HUES6 (cell line): ENCODE measurements around the gene CNTFR.

Source experiments
- H3K27ac ChIP-seq: 2 replicates; pipeline ENCODE4 v1.7.0; 2013; ENCODE audit warnings: low read depth, mild to moderate bottlenecking, low read length, inconsistent platforms
- H3K27me3 ChIP-seq: 2 replicates; pipeline ENCODE4 v1.6.1; 2013; ENCODE audit warnings: low read length; ENCODE audit not compliant: control insufficient read depth, insufficient read depth
- H3K36me3 ChIP-seq: 2 replicates; pipeline ENCODE4 v1.6.1; 2013; ENCODE audit warnings: low read length; ENCODE audit not compliant: control insufficient read depth, insufficient read depth
- H3K4me1 ChIP-seq: 2 replicates; pipeline ENCODE4 v1.6.1; 2013; ENCODE audit warnings: low read length; ENCODE audit not compliant: control insufficient read depth, insufficient read depth
- H3K4me3 ChIP-seq: 2 replicates; pipeline ENCODE4 v1.5.1; 2013; ENCODE audit warnings: low read depth, low read length
- H3K9ac ChIP-seq: one replicate; pipeline ENCODE4 v1.6.1; 2013; ENCODE audit warnings: mild to moderate bottlenecking, low read length
- H3K9me3 ChIP-seq: 2 replicates; pipeline ENCODE4 v1.6.1; 2013; ENCODE audit warnings: low read depth, low read length; ENCODE audit not compliant: control insufficient read depth, insufficient read depth

Gene CNTFR

DNA sequence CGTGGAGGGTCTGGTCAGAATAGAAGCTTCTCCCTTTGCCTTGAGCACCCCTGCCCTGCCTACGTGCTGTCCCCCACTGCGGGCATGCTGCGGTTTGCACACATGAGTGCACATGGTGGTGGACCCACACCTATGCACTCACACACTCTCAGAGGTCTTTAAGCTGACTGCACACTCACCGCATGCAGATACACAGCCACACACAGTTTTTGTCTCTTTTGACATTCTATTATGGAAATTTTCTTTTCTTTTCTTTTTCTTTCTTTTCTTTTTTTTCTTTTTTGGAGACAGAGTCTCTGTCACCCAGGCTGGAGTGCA, 39.9 kb upstream of the CNTFR start:
- no peaks in the 10 kb centered on the region for H3K36me3 ChIP-seq
- no peaks in the 10 kb centered on the region for H3K9me3 ChIP-seq
- H3K27ac ChIP-seq, result no peak overlapping the region
- no peak overlapping the region for H3K9ac ChIP-seq
- peaks cover 89% of the 10 kb centered on the region for H3K27me3 ChIP-seq
- peak overlapping the region; percentile 64 for H3K4me3 ChIP-seq
- H3K4me1 ChIP-seq, result peaks cover 12% of the 10 kb centered on the region

DNA sequence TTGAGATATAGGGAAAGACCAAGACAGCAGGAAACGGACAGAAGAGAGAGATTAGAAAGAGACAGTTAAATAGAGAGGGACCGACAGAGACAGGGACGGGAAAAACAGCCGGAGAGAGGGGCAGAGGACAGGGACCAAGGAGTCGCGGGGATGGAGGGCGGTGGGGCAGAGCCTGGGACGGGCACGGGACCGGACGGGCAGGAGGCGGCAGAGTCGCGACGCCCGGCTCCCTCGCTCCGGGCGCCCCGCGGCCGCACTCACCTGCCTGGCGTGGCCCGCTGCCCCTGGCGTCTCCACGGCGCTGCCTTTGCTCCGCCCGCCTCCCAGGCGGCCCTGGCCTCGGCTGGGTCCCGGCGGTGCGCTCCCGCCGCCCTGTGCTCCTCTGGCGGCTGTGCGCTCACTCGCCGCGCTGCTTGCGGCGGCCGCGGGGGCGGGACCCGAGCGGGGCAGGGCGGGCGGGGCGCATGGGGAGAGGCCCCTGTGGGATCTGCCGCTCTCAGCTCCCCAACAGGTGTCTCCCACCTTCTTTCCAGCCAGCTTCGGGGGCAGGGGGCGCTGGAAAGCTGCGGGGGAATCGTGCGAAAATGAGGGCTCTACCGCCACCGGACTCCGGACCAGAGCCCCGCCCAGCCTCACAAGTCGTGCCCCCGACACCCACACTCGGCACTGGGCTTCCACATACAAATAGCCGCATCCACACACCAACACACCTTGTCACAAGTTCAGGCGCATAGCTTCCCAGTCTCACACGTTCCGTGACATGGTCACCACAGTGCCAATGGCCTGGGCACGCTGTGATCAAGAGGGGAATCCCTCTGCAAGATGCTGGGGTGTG, 39.3 kb upstream of the CNTFR start, which contains the start of gene ARID3C:
ARID3C (minus strand) TSS at position 411 of the 835 bp plus-strand sequence. CDS start 1,052 bp downstream, outside the sequence.
- peaks cover 12% of the 10 kb centered on the region for H3K4me1 ChIP-seq
- H3K9ac ChIP-seq, result no peak within 1 kb of the TSS
- peaks cover 95% of the 10 kb centered on the region for H3K27me3 ChIP-seq
- no peaks in the 10 kb centered on the region for H3K36me3 ChIP-seq
- peak within 1 kb of the TSS; percentile 64 for H3K4me3 ChIP-seq
- H3K27ac ChIP-seq, result no peak within 1 kb of the TSS
- no peaks in the 10 kb centered on the region for H3K9me3 ChIP-seq

DNA sequence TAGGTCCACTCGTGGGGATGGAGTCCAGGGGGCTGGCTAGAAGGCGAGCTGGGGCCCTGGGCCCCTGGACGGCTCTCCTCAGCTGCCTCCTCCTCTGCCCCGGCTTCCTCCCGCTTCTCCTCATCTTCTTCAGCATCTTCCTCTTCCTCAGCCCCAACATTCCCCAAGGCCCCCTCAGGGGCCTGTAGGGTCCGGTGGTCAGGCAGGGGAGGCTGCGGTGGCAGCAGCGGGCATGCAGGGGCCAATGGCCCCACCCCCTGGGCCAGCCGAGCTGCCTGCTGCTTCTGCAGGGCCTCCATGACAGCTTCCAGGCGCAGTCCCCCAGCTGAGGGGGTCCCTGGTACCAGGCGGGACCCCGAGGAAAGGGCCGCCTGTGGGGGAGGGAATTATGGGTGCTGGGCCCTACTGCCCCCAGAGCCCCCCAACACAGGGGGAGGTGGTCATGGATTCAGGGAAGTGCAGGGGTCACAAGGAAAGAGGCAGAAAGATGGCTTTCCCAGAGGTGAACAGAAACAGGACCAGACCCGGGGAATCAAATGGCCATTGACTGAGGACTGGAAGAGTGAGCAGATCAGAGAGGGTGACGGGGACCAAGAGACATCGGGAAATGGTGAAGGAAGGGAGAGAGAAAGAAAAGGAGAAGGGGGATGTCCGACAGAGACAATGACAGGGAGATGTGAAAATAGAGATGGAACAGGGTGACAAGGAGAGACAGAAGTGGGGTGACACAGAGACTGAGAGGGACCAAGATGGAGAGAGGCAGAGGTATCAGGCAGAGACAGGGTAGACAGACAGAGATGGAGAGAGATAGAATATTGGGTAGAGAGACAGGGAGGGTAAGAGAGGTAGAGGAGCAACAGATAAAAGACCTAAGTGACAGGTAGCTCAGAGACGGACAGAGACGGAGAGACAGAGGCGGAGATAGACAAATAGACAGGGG, 38.5 kb upstream of the CNTFR start:
- Histone ChIP-seq H3K9ac (no peak overlapping the region), H3K4me3 (peak overlapping the region; percentile 64), H3K27me3 (peaks cover 100% of the 10 kb centered on the region), H3K9me3 (no peaks in the 10 kb centered on the region), H3K36me3 (no peaks in the 10 kb centered on the region), H3K27ac (no peak overlapping the region), H3K4me1 (peaks cover 9% of the 10 kb centered on the region)

DNA sequence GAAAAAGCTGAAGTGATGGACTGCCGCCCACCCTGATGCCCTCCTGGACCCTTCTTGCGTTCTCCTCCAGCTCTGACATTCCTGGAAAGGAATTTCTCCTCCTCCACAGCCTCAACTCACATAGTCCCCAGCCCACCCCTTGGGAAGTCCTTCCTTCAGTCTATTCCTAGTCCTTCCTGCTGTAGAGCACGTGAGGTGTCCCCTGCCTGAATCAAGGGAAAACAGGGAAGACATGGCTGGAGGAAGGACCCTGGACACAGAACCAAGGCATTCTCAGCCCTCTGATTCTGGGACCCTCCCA, 35.6 kb upstream of the CNTFR start:
- Histone ChIP-seq H3K4me1 (peaks cover 9% of the 10 kb centered on the region), H3K9me3 (no peaks in the 10 kb centered on the region), H3K9ac (no peak overlapping the region), H3K27ac (no peak overlapping the region), H3K27me3 (peaks cover 86% of the 10 kb centered on the region), H3K36me3 (no peaks in the 10 kb centered on the region), H3K4me3 (no peak overlapping the region)

DNA sequence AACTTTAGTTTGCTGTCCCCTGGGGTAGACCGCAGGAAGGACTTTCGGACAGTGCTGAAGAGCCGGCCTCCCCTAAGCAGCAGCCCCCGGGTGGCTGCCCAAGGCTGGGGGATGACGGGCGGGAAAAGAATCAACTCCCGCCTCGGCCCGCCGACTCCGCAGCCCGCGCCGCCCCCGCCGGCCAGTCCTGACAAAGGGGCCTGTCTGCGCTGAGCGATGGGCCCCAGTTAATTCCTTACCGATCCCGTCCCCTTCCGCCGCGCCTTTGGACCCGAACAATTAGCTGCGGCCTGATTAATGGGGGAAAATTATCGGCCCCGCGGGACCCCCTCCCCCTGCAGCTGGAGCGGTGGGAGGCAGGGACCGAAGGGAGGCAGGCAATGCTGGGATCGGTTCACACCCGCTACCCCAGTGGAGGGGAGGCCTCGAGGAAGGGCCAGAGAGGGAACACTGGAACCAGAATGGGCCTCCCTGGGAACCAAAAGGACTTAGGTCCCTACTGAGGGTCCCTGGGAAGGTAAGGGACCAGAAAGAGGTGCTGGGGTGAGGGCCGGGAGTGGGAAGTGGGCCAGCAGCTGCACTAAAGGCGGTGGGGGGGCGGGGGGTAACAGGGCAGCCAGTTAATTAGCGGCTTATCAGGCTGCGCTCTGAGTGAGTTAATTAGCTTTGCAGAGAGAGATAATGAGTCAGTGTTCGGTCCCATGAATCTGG, 35.1 kb upstream of the CNTFR start:
- Histone ChIP-seq H3K27me3 (peaks cover 81% of the 10 kb centered on the region), H3K4me3 (peak overlapping the region; percentile 39), H3K27ac (no peak overlapping the region), H3K4me1 (peaks cover 9% of the 10 kb centered on the region), H3K36me3 (no peaks in the 10 kb centered on the region), H3K9me3 (no peaks in the 10 kb centered on the region), H3K9ac (peak overlapping the region; percentile 17)

DNA sequence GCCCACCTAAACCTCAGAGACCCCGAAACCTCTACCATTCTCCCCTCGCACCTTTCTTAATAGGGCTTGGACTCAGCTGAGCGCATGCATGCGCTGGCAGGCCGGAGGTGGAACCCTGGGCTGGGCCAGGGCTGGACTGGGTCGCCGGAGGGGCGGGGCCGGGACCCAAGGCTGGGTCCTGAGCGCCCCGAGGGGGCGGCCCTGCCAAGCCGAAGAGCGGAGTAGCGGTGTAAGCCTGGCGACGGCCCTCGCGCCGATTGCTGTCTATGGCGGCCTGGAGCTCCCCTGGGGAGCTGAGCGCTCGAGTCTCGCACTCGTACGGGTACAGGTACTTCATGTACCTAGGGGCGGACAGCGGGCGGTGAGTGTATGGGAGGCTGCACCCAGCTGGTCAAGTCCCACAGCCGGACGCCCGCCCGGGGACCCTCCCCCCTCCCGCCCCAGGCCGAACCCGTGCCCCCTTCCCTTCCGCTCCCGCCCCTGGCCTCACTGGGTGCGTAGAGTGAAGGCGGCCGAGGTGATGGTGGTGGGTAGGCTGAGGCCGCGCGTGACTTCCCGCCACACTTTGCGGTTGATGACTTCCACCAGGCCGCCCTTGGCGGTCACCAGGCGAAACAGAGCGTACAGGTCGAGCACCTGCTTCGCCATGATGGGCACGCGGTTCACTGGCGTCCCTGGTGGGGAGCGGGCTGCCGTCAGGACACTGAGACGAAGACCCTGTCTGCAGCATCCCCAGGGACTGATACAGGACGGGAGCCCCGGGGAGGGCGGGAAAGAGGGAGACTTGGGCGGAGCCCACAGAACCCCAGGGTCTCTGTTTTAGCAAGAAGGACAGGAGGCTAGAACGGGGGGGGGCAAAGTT, 34.1 kb upstream of the CNTFR start:
- Histone ChIP-seq H3K36me3 (no peaks in the 10 kb centered on the region), H3K27me3 (peaks cover 70% of the 10 kb centered on the region), H3K27ac (no peak overlapping the region), H3K4me1 (peaks cover 5% of the 10 kb centered on the region), H3K4me3 (peak overlapping the region; percentile 22; the same call in 1 of the 2 replicates), H3K9ac (no peak overlapping the region), H3K9me3 (no peaks in the 10 kb centered on the region)

DNA sequence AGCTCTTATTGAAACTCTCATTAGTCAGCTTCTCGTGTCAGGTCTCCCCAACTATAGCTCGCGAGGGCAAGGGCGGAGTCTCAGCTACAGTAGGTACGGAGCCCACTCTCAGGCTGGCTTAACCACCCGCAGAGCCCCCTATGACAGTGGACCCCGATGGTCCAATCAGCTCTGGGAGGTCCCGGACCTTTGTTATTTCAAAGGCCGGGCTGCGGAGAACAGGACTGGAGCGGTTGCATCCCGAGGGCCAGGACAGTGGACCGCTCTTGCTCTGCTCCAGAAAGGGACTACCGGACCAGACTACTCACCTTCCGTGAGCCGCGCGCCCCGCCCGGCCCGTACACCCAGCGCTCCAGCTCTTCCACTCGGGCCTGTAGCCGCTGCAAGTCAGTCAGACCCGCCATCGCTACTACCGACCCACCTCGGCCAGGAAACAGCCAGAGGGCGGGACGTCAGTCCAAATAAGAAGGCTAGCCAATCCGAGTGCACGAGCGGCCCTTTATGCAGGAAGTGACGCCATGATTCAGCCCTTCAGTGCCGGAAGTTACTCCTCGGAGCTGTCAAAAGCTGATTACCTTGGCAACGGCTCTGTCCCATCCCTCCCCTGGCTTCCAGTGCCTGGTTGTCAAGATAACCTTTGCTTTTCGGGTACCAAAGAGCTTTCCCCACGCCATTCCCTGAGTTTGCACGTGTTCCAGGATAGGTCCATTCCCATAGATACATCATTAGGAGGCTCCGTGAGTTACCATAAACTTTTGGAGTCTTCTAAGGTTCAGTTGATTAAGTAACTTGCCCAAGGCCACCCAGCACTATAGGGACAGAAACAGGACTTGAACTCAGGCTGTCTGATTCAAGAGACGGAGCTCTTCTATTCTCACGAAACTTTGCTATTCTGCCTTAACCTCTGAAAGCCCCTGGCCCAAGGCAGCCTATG, 30.8 kb upstream of the CNTFR start, which contains the start of gene DCTN3:
DCTN3 (minus strand) TSS at position 435 of the 934 bp plus-strand sequence; CDS start at position 404, 31 bp downstream.
- H3K4me3 ChIP-seq, result peak within 1 kb of the TSS; percentile 73
- H3K9me3 ChIP-seq, result no peaks in the 10 kb centered on the region
- no peaks in the 10 kb centered on the region; the same call in 1 of the 2 replicates for H3K4me1 ChIP-seq
- peaks cover 38% of the 10 kb centered on the region for H3K27me3 ChIP-seq
- H3K9ac ChIP-seq, result peak within 1 kb of the TSS; percentile 54
- no peak within 1 kb of the TSS for H3K27ac ChIP-seq
- H3K36me3 ChIP-seq, result no peaks in the 10 kb centered on the region; the same call in 1 of the 2 replicates

DNA sequence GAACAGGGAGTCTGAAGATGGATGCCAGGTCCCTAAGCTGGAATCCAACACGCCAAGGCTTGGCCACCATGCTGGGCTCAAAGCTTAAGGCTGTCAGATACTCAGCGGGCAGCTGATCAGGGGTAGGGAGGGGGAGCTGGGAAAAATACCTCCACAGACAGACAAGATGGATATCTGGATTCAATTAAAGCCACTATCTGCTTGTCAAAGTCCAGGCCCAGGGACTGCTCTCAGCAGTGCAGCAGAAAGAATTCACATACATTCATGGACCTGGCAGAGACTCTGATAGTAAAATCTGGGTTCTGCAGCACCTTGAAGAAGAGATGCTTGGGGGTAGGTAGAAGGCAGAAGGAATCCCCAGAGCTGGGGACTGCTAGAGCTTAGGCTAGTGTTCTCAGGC, 25.6 kb upstream of the CNTFR start:
- Histone ChIP-seq H3K9me3 (no peaks in the 10 kb centered on the region), H3K9ac (no peak overlapping the region), H3K36me3 (no peaks in the 10 kb centered on the region; the same call in 1 of the 2 replicates), H3K4me1 (peaks cover 16% of the 10 kb centered on the region), H3K27ac (no peak overlapping the region), H3K4me3 (no peak overlapping the region), H3K27me3 (no peaks in the 10 kb centered on the region; the same call in 1 of the 2 replicates)

DNA sequence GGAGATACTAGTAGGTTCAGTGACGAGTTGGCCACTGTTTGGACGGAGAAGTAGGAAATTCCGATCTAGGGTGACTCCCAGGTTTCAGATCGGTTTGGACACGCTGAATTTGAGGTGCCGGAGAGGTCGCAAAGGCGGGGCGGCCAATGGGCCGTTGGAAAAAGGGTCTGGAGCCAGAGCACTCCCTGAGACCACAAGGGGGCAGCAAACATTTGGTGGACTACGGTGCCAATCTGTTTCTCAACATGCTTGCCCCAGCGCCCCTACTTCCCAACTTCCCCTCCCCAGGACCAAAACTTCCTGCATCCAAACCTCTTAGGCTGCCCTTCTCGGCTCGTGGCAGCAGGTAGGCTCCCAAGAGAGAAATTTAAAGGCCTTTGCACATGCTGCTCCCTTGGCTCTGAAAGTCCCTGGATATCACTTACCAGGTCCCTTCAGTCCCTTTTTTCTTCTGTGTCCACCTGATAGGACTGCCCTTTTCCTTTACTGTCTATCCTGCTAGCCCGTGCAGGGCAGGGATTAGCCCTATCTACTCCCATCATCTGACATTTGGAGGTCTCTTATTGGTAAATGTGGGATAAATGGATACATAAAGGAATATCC, 23.4 kb upstream of the CNTFR start:
- Histone ChIP-seq H3K9ac (peak overlapping the region; percentile 66), H3K27ac (no peak overlapping the region), H3K36me3 (no peaks in the 10 kb centered on the region; the same call in 1 of the 2 replicates), H3K9me3 (no peaks in the 10 kb centered on the region), H3K4me1 (peaks cover 16% of the 10 kb centered on the region), H3K27me3 (no peaks in the 10 kb centered on the region; the same call in 1 of the 2 replicates), H3K4me3 (peak overlapping the region; percentile 95)
